Activated T-helper 17 cell treated with anti-CD3 and anti-CD28 coated beads, Interleukin-2, amount 50 U/mL, for 72 hours (primary cell): ENCODE measurements around the gene ERC1. TPM values are rescaled to one million over a fixed set of nuclear protein-coding genes. Genes with fewer than 3 reads are reported as not detected.
A peak's percentile ranks its signal among the peaks of the same experiment; 100 is the strongest.

ENCODE experiments used
- ATAC-seq: fragments of 150-1000 bp; cut with Tn5 transposase; replicated peaks from 2 replicates; pipeline ENCODE4 v1.10.0; 2021; ENCODE audit warnings: mild to moderate bottlenecking, moderate library complexity
- H3K27ac Mint-ChIP-seq: one replicate; pipeline ENCODE4 v1.8.0; 2022; ENCODE audit warnings: mixed read lengths
- H3K27me3 Mint-ChIP-seq: one replicate; pipeline ENCODE4 v1.8.0; 2022; ENCODE audit warnings: mixed read lengths
- H3K36me3 Mint-ChIP-seq: one replicate; pipeline ENCODE4 v1.8.0; 2022; ENCODE audit warnings: low read depth, mild to moderate bottlenecking, mixed read lengths
- H3K4me1 Mint-ChIP-seq: one replicate; pipeline ENCODE4 v1.8.0; 2022; ENCODE audit warnings: mixed read lengths
- H3K4me3 Mint-ChIP-seq: one replicate; pipeline ENCODE4 v1.8.0; 2022; ENCODE audit warnings: mild to moderate bottlenecking, mixed read lengths
- H3K9me3 Mint-ChIP-seq: one replicate; pipeline ENCODE4 v1.8.0; 2022; ENCODE audit warnings: mixed read lengths
- total RNA-seq, 2 donors: library from RNA; stranded (reverse); gene quantifications; one replicate each; pipeline ENCODE4 v1.2.3, GENCODE V29; 2022

The ERC1 gene
- total RNA-seq = 10 to 100 TPM; 25.8 to 31.9 TPM

DNA sequence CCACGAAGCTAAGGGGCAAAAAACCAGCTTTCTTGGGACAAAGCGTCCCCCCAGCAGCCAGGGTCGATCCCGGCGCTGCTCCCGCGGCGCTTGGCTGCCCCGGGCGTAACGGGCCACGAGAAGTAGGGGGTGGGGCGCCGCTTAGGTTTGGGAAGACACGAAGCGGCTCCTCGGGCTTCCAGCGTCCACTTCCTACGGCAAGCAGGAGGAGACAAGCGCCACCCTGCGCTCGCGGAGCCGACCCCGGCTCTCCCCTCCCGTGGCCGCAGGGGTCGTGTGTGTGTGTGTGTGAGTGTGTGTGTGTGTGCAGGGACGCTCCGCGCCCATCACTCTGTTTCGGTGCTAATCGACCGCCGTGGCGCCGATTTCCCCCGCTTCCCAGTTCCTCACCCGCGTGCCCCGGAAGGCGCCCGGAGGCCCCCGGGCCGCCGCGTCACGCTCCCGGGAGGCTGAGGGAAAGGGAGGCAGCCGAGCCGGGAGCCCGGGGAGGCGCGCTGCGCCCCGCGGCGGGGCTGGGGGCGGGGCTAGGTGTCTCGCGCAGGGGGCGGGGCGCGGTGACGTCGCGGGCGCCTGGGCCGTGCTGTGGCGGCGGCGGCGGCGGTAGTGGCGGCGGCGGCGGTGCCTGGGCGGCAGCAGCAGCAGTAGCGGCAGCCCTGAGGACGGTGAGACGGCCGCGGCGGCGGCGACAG is at the start of gene ERC1:
TSS of gene ERC1 (plus strand) at position 563 of the 689 bp plus-strand sequence. CDS start 36,681 bp downstream, outside the sequence.
- H3K27me3 Mint-ChIP-seq = no peaks in the 10 kb centered on the region
- H3K36me3 Mint-ChIP-seq = peaks cover 7% of the 10 kb centered on the region
- H3K27ac Mint-ChIP-seq = peak within 1 kb of the TSS; percentile 94
- H3K9me3 Mint-ChIP-seq = no peaks in the 10 kb centered on the region
- ATAC-seq = peak; percentile 92
- H3K4me1 Mint-ChIP-seq = peaks cover 17% of the 10 kb centered on the region
- H3K4me3 Mint-ChIP-seq = peak within 1 kb of the TSS; percentile 94

DNA sequence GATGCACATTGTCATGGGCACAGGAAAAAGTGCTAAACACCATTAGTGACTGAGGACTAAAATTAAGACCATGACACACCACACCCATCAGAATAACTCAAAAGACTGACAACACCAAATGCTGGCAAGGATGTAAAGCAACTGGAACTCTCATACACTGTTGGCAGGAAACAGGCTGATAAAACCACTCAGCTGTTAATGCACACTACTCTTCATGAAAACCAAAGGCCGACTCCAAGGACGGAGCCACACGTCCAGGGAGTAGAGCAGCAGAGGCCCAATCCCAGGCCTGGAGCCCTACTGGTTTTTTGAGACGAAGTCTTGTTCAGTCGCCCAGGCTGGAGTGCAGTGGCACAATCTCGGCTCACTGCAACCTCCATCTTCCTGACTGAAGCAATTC is 48.0 kb upstream of the ERC1 start:
- no peaks in the 10 kb centered on the region for H3K27me3 Mint-ChIP-seq
- H3K9me3 Mint-ChIP-seq = no peaks in the 10 kb centered on the region
- H3K4me1 Mint-ChIP-seq = peaks cover 16% of the 10 kb centered on the region
- no peak for ATAC-seq
- H3K36me3 Mint-ChIP-seq = peaks cover 41% of the 10 kb centered on the region
- no peak overlapping the region for H3K4me3 Mint-ChIP-seq
- H3K27ac Mint-ChIP-seq = no peak overlapping the region

DNA sequence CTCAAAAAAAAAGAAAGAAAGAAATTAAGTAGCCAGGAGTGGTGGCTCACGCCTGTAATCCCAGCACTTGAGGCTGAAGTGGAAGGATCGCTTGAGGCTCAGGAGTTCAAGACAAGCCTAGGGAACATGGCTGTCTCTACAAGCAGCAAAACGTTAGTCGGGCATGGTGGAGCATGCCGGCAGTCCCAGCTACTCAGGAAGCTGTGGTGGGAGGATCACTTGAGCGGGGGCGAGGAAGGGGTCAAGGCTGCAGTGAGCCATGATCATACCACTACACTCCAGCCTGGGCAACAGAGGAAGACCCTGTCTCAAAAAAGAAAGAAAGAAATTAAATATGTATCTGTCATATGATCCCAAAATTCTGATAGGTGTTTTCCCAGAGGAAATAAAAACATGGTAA is 46.8 kb upstream of the ERC1 start:
- H3K4me1 Mint-ChIP-seq = peaks cover 19% of the 10 kb centered on the region
- peaks cover 40% of the 10 kb centered on the region for H3K36me3 Mint-ChIP-seq
- no peak for ATAC-seq
- H3K9me3 Mint-ChIP-seq = no peaks in the 10 kb centered on the region
- peak overlapping the region; percentile 26 for H3K27ac Mint-ChIP-seq
- no peaks in the 10 kb centered on the region for H3K27me3 Mint-ChIP-seq
- H3K4me3 Mint-ChIP-seq = peak overlapping the region; percentile 12

DNA sequence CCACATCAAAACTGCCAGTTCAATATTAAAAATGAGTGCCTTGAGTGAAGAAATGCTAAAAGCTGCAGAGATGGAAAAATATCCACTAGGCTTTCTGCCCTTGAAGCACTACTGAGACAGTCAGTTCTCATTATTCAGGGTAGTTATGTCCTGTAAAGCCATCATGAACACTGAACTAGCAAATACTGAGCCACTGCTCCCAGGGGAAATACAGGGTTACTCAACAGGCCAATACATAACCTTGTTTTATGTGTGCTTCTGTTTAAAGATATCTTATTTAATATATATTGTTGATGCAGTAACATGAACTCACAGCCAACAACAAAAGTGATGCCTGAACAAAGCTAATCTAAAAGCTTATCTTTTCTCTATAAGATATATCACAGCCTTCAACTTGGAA is 44.8 kb upstream of the ERC1 start:
- ATAC-seq = no peak
- Mint-ChIP-seq H3K36me3 (peaks cover 25% of the 10 kb centered on the region), H3K27me3 (no peaks in the 10 kb centered on the region), H3K9me3 (no peaks in the 10 kb centered on the region), H3K4me1 (peaks cover 19% of the 10 kb centered on the region), H3K4me3 (peak overlapping the region; percentile 57), H3K27ac (peak overlapping the region; percentile 21)

DNA sequence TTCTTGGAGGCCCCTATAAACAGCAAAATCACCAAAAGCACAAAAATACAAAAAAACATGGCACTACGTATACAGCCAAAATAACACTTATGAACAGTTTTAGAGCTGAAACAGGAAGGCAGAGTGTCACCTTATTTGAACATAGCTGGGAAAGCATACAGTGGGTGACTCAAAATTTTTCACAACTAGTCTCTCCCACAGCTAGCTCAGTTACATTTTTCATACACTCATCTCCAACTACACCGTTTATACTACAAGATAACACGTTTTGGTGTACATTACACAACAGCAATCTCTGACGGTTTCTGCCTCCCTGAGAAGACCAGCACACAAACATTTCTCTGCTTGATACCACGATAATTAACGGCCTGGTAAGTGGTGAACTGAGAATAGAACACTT is 44.4 kb upstream of the ERC1 start:
- H3K27me3 Mint-ChIP-seq = no peaks in the 10 kb centered on the region
- H3K9me3 Mint-ChIP-seq = no peaks in the 10 kb centered on the region
- H3K4me3 Mint-ChIP-seq = peak overlapping the region; percentile 57
- H3K36me3 Mint-ChIP-seq = peaks cover 25% of the 10 kb centered on the region
- ATAC-seq = peak; percentile 41
- peaks cover 19% of the 10 kb centered on the region for H3K4me1 Mint-ChIP-seq
- peak overlapping the region; percentile 55 for H3K27ac Mint-ChIP-seq

DNA sequence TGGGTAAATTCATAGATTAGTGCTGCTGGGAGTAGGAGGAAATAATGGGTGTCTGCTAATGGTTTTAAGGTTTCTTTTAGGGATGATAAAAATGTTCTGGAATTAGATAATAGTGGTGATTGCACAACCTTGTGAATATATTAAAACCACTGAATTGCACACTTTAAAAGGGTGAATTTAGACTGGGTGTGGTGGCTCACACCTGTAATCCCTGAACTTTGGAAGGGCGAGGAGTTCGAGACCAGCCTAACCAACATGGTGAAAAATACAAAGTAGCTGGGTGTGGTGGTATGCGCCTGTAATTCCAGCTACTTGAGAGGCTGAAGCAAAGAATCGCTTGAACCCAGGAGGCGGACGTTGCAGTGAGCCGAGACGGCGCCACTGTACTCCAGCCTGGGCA is 42.8 kb upstream of the ERC1 start:
- peak overlapping the region; percentile 62 for H3K27ac Mint-ChIP-seq
- no peaks in the 10 kb centered on the region for H3K27me3 Mint-ChIP-seq
- H3K36me3 Mint-ChIP-seq = peaks cover 19% of the 10 kb centered on the region
- ATAC-seq = no peak
- H3K4me1 Mint-ChIP-seq = peaks cover 19% of the 10 kb centered on the region
- peak overlapping the region; percentile 99 for H3K4me3 Mint-ChIP-seq
- H3K9me3 Mint-ChIP-seq = no peaks in the 10 kb centered on the region

DNA sequence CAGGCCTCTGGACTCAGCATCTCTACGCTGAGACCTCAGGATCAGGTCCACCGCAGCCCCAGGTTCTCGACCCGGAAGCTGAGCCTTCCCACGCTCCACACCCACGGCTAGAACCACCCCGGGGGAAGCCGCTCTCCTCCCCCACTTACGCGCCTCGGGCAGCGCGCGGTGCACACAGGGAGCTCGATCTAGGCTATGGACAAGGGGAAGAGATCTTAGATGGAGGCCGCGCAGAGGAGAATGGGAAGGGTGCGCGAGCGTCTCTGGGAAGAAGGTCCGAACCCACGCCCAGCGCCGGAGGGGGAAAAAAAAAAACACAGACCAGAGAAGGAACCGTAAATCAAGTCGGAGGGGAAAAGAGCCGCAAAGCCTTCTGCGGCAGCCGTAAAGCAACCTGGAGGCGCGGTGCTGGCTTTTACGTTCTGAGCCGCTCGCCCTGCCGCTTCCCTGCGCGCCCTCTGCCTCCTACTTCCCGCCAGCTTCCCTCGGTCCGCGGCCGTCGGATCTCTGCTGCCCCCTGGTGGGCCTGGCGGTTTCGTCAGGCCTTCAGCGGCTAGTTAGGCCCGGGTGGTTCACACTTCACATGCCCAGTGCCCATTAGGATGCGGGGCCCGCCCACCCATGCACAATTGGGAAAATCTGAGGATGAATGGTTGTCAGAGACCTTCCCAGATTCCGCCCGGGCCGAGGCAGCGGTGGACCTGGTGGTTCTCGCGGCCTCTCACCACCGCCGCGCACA is 41.4 kb upstream of the ERC1 start, which contains the start of gene RAD52:
TSS of gene RAD52 (minus strand) at position 242 of the 739 bp plus-strand sequence. CDS start 16,636 bp downstream, outside the sequence.
- Mint-ChIP-seq H3K9me3 (no peaks in the 10 kb centered on the region), H3K4me3 (peak within 1 kb of the TSS; percentile 99), H3K27me3 (no peaks in the 10 kb centered on the region), H3K36me3 (peaks cover 9% of the 10 kb centered on the region), H3K4me1 (peaks cover 25% of the 10 kb centered on the region), H3K27ac (peak within 1 kb of the TSS; percentile 98)
- ATAC-seq = peak; percentile 86

DNA sequence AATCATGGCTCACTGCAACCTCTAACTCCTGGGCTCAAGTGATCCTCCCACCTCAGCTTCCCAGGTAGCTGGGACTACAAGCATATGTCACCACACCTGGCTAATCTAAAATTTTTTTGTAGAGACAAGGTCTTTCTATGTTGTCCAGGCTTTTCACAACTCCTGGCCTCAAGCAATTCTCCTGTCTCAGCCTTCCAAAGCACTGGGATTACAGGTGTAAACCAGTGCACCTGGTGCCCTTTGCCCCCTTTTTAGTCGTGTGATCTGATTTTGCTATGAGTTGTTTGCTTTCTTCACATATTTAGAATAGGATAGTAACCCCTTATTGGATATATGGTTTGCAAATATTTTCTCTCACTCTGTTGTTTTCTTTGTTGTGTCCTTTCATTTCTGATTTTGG is 39.8 kb upstream of the ERC1 start:
- Mint-ChIP-seq H3K27ac (peak overlapping the region; percentile 9), H3K27me3 (no peaks in the 10 kb centered on the region), H3K36me3 (peaks cover 6% of the 10 kb centered on the region), H3K4me1 (peaks cover 21% of the 10 kb centered on the region), H3K9me3 (no peaks in the 10 kb centered on the region), H3K4me3 (peak overlapping the region; percentile 99)
- ATAC-seq = no peak

DNA sequence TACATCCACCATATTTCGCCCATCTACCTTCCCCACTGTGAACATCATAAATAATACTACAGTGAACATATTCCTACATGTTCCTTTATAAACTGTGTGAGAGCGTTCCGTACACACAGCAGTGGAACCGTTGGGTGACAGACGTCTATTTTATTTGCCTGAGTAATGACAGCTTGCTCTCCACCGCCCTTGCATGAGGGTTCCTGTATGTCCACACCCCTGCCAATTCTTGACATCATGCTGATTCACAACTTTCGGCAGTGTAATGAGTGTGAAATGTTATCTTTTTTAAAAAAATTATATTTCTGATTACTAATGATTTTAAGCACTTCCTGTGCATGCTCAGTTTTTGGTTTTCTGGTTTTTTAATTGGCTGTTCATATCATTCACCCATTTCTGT is 37.2 kb upstream of the ERC1 start:
- H3K4me1 Mint-ChIP-seq = peaks cover 6% of the 10 kb centered on the region
- no peak overlapping the region for H3K27ac Mint-ChIP-seq
- peak overlapping the region; percentile 6 for H3K4me3 Mint-ChIP-seq
- no peaks in the 10 kb centered on the region for H3K27me3 Mint-ChIP-seq
- no peaks in the 10 kb centered on the region for H3K9me3 Mint-ChIP-seq
- ATAC-seq = peak; percentile 49
- peaks cover 6% of the 10 kb centered on the region for H3K36me3 Mint-ChIP-seq

DNA sequence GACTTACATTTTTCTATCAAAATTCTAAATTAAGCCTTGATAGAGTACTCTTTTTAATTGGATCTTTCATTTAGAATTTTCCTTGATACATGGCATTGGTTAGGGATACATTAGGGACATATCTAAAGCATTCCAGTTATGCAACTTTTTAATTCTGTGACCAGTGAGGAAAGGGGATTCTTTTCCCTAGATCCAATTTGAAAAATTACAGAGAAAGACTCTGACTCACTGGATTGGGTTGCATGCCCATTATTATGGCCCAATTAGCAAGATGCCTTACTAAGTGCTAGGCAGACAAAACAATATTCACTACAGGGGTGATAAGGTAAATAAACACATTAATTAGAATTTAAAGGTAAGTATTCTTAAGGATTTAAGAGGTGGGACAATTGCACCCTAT is 36.3 kb upstream of the ERC1 start:
- H3K36me3 Mint-ChIP-seq = no peaks in the 10 kb centered on the region
- no peak for ATAC-seq
- H3K27me3 Mint-ChIP-seq = no peaks in the 10 kb centered on the region
- peaks cover 6% of the 10 kb centered on the region for H3K4me1 Mint-ChIP-seq
- no peak overlapping the region for H3K4me3 Mint-ChIP-seq
- no peaks in the 10 kb centered on the region for H3K9me3 Mint-ChIP-seq
- H3K27ac Mint-ChIP-seq = no peak overlapping the region

DNA sequence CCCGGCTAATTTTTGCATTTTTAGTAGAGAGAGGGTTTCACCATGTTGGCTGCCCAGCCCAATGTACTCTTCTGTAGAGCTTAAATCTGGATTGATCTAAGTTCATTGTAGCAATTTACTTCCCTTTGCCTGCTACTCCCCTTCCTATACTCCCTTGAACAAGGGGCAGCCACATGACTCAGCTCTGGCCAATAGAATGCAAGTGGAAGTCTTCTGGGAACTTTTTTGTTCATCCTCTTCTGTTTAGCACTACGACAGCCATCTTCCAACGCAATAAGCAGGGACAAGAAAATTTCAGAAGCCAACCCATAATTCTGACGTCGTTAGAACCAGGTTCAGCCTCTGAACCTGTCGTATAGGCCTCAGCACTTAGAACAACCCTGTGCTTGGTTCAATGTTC is 35.1 kb upstream of the ERC1 start:
- H3K27me3 Mint-ChIP-seq = no peaks in the 10 kb centered on the region
- no peaks in the 10 kb centered on the region for H3K36me3 Mint-ChIP-seq
- H3K4me3 Mint-ChIP-seq = no peak overlapping the region
- H3K27ac Mint-ChIP-seq = no peak overlapping the region
- H3K4me1 Mint-ChIP-seq = peaks cover 6% of the 10 kb centered on the region
- ATAC-seq = no peak
- H3K9me3 Mint-ChIP-seq = no peaks in the 10 kb centered on the region

DNA sequence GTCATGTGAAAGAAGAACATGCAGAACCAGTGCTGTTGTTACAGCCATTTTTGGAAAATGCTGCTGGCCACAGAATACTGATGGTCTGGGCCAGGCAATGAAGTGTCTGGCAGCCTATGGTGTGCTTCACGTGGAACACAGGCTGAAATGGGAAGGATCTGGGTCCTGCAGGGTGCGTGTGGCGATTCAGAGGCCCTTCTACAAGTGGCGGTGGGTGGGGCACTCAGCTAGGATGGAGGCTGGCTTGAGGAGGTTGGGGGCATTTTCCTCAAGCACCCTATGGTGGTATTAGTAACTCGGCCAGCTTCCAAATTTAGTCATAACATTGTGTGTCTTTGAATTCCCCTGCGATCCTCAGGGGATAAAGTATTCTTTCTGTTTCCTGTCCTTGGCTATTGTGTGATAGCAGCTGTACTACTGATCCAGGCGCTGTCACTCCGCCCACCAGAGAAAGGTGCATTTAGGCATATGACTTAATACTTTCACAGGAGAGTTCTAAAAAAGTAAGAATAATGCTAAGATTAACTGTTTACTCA is 32.4 kb upstream of the ERC1 start:
- Mint-ChIP-seq H3K36me3 (no peaks in the 10 kb centered on the region), H3K27me3 (no peaks in the 10 kb centered on the region), H3K4me3 (no peak overlapping the region), H3K27ac (no peak overlapping the region), H3K4me1 (peaks cover 4% of the 10 kb centered on the region), H3K9me3 (no peaks in the 10 kb centered on the region)
- ATAC-seq = no peak

DNA sequence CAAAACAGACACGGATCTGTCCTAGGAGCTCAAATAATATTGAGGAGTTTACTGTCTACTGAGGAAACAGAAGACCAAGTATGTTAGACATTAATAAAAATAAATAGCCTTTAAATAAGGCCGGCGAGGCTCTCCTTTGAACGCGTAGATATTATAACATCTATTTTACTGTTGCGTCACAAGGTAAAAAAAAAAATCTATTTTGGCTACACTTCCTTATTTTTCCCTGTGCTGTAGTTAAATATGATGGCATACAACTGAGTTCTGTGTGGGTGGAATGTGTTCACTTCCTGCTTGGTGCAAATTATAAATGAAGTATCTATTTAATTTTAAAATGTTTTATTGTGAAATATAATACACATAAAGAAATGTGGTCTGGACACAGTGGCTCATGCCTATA is 24.3 kb upstream of the ERC1 start:
- ATAC-seq = no peak
- H3K36me3 Mint-ChIP-seq = no peaks in the 10 kb centered on the region
- H3K4me3 Mint-ChIP-seq = no peak overlapping the region
- no peak overlapping the region for H3K27ac Mint-ChIP-seq
- no peaks in the 10 kb centered on the region for H3K4me1 Mint-ChIP-seq
- H3K27me3 Mint-ChIP-seq = no peaks in the 10 kb centered on the region
- H3K9me3 Mint-ChIP-seq = no peaks in the 10 kb centered on the region

DNA sequence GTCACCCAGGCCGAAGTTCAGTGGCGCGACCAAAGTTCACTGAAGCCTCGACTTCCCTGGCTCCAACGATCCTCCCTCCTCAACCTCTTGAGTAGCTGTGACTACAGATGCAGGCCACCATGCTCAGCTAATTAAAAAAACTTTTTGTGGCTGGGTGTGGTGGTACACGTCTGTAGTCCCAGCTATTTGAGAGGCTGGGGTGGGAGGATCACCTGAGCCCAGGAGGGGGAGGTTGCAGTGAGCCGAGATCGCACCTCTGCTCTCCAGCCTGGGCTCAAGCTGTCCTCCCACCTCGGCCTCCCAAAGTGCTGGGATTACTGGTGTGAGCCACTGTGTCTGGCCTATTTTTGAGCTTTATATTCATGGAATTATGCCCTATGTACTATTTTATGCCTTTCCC is 23.4 kb upstream of the ERC1 start:
- no peak for ATAC-seq
- no peak overlapping the region for H3K4me3 Mint-ChIP-seq
- H3K27ac Mint-ChIP-seq = no peak overlapping the region
- H3K27me3 Mint-ChIP-seq = no peaks in the 10 kb centered on the region
- no peaks in the 10 kb centered on the region for H3K4me1 Mint-ChIP-seq
- H3K9me3 Mint-ChIP-seq = no peaks in the 10 kb centered on the region
- H3K36me3 Mint-ChIP-seq = no peaks in the 10 kb centered on the region

DNA sequence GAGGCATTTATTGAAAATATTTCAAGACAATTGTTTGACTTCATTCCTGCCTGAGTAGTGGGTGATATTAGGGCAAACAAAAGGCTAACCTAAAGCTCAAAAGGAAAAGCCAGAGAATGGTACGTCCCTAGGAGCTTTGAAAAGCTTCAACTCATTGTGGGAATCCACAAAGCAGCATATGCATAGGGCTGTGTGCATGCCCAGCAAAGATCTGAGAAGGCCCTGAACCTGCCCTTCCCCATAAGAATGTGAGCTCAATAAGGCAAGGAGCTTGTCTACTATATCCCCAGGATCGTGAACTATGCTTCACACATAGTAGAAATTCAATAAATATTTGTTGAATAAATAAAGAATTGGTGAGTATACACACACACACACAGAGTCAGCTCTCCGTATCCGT is 22.5 kb upstream of the ERC1 start:
- ATAC-seq = no peak
- no peaks in the 10 kb centered on the region for H3K4me1 Mint-ChIP-seq
- H3K4me3 Mint-ChIP-seq = no peak overlapping the region
- no peaks in the 10 kb centered on the region for H3K36me3 Mint-ChIP-seq
- no peaks in the 10 kb centered on the region for H3K27me3 Mint-ChIP-seq
- no peaks in the 10 kb centered on the region for H3K9me3 Mint-ChIP-seq
- H3K27ac Mint-ChIP-seq = no peak overlapping the region
